ENCODE measurements around the gene AGTRAP. TPM values are rescaled to one million over a fixed set of nuclear protein-coding genes. Genes with fewer than 3 reads are reported as not detected.

AGTRAP gene
- total and polyA plus RNA-seq, 9 of the 15 experiments (the other 6 are each of a cell fraction or from before 2014, with no cell fraction given), result 26.8 to 105 (median 57.5) TPM

- TF ChIP-seq SP2 (IDR thresholded peaks at IDR 0.05; ENCODE audit: extremely low read depth, low read depth, low read length, poor library complexity, severe bottlenecking), result no peak
- TF ChIP-seq FOSL1 (tag; conservative IDR thresholded peaks at IDR 0.05), result peak; percentile 65; the same call in 1 of the 2 replicates
- TF ChIP-seq LEF1 (IDR thresholded peaks at IDR 0.05), result 0 out of 2 replicates have a peak, but pooled peaks have one; percentile 33
- peak; percentile 8; the same call in 1 of the 2 replicates for TF ChIP-seq THRB (CRISPR knock-in tag; conservative IDR thresholded peaks at IDR 0.05)
- peak; percentile 82 for TF ChIP-seq POLR2A (conservative IDR thresholded peaks at IDR 0.05)
- no peak for TF ChIP-seq ZNF407 (IDR thresholded peaks at IDR 0.05; ENCODE audit: low read depth)
- TF ChIP-seq SMAD3 (CRISPR knock-in tag; conservative IDR thresholded peaks at IDR 0.05), result peak; percentile 70; the same call in 1 of the 2 replicates
- TF ChIP-seq HDGF (IDR thresholded peaks at IDR 0.05), result no peak
- peak; percentile 59 to 74; a peak in 3 of 4 replicates for TF ChIP-seq MAZ (CRISPR knock-in tag; conservative IDR thresholded peaks at IDR 0.05 in 1 of 2, IDR thresholded peaks at IDR 0.05 in 1 of 2)
- peak; percentile 40 for TF ChIP-seq SMAD4 (CRISPR knock-in tag; conservative IDR thresholded peaks at IDR 0.05)
- no peak for TF ChIP-seq ESRRB (CRISPR knock-in tag; IDR thresholded peaks at IDR 0.05; ENCODE audit: borderline replicate concordance)
- peak; percentile 41; the same call in 1 of the 2 replicates for TF ChIP-seq ATF6 (CRISPR knock-in tag; IDR thresholded peaks at IDR 0.05)
- TF ChIP-seq ELF1 (tag; IDR thresholded peaks at IDR 0.05), result 0 out of 2 replicates have a peak, but pooled peaks have one; percentile 7
- TF ChIP-seq SRSF9 (IDR thresholded peaks at IDR 0.05; ENCODE audit: borderline replicate concordance, low read depth, low read length), result no peak
- TF ChIP-seq FOXA3 (CRISPR knock-in tag; conservative IDR thresholded peaks at IDR 0.05 in 1 of 2, IDR thresholded peaks at IDR 0.05 in 1 of 2), result peak in 1 of 2 experiments; percentile 58; a peak in 2 of 4 replicates
- TF ChIP-seq ATF7 (IDR thresholded peaks at IDR 0.05), result peak; percentile 23; the same call in 1 of the 2 replicates
These were observed 60.3 kb downstream of the AGTRAP start (continued) for GRCh38 chr1:11796036-11796828.
